Measurements from ENCODE around the gene HNRNPF. TPM values are rescaled to one million over a fixed set of nuclear protein-coding genes. Genes with fewer than 3 reads are reported as not detected.

HNRNPF gene
- total and polyA plus RNA-seq, 2 of the 4 experiments (the other 2 are of a cell fraction): 169 to 207 TPM

GRCh38 chr10:43340101-43340500 lies 68.9 kb downstream of the HNRNPF start:
- no peak overlapping the region for H3K4me3 ChIP-seq (ENCODE audit: insufficient read depth, low read depth, low read length)
- dilution Hi-C loops (cut with HindIII; ENCODE audit: low sequenced_read_pairs, unreplicated experiment): no loop called here

More at GRCh38 chr10:43340101-43340500, 68.9 kb downstream of the HNRNPF start:
- in situ Hi-C loops (cut with MboI; ENCODE audit: low sequenced_read_pairs) (no loop called here), intact Hi-C loops (cut with micrococcal nuclease) (loop anchor here (10.0 kb wide), 1 partner anchor 135 kb away; no protein-coding TSS in a partner anchor)
- Histone ChIP-seq H4K8ac (ENCODE audit: low read depth in 2 of 2, low read length in 2 of 2) (no peak overlapping the region), H3K36me3 (ENCODE audit: control insufficient read depth, insufficient read depth, low read length) (no peaks in the 10 kb centered on the region), H3K79me1 (ENCODE audit: low read depth in 1 of 2, low read length in 2 of 2) (no peaks in the 10 kb centered on the region), H2BK15ac (ENCODE audit: low read depth, low read length) (no peak overlapping the region), H3K9ac (ENCODE audit: low read depth, low read length) (no peak overlapping the region), H4K91ac (ENCODE audit: insufficient read depth, low read depth, low read length) (no peak overlapping the region), H2BK120ac (ENCODE audit: low read depth, low read length) (no peak overlapping the region), H4K5ac (ENCODE audit: low read depth, low read length) (no peak overlapping the region), H3K27me3 (ENCODE audit: control insufficient read depth, insufficient read depth, low read length) (peaks cover 20% of the 10 kb centered on the region), H2AK9ac (replicated peaks; ENCODE audit: low read depth, low read length, poor library complexity) (no peak overlapping the region), H2AFZ (replicated peaks; ENCODE audit: low read length, poor library complexity) (no peak overlapping the region), H3K18ac (ENCODE audit: low read depth, low read length) (no peak overlapping the region), H2BK20ac (ENCODE audit: low read depth, low read length) (no peak overlapping the region), H3K4ac (ENCODE audit: low read depth, low read length) (no peak overlapping the region), H3K4me2 (ENCODE audit: low read depth, low read length) (no peak overlapping the region), H2BK5ac (ENCODE audit: low read depth, low read length, poor library complexity, severe bottlenecking) (no peak overlapping the region), H3K27ac (ENCODE audit: insufficient read depth, low read length) (no peak overlapping the region), H3K56ac (ENCODE audit: extremely low read depth, insufficient read depth, low read length) (no peak overlapping the region), H3K9me3 (ENCODE audit: control insufficient read depth, insufficient read depth, low read length) (no peaks in the 10 kb centered on the region), H3K4me1 (ENCODE audit: control insufficient read depth, insufficient read depth, low read length) (no peaks in the 10 kb centered on the region), H3K23ac (ENCODE audit: low read depth, low read length) (no peak overlapping the region), H3K14ac (replicated peaks; ENCODE audit: low read depth, low read length) (no peak overlapping the region), H2AK5ac (ENCODE audit: low read depth, low read length) (no peak overlapping the region), H4K20me1 (ENCODE audit: insufficient read depth, low read length) (no peaks in the 10 kb centered on the region), H3K9me1 (ENCODE audit: insufficient read depth, low read length) (no peaks in the 10 kb centered on the region)
- ChIA-PET POLR2A (ENCODE audit: unreplicated experiment) (no interaction called here), CTCF (no interaction called here)
- DNase-seq (no peak), ATAC-seq (ENCODE audit: low read depth) (no peak)
- no TSS peak for BruUV-seq (replicated peaks)
- TF ChIP-seq MAFK (IDR thresholded peaks at IDR 0.05; ENCODE audit: low read depth, low read length): no peak
- no peak for TF ChIP-seq POLR2A (IDR thresholded peaks at IDR 0.05; ENCODE audit: low read depth, low read length)
- TF ChIP-seq SMC3 (IDR thresholded peaks at IDR 0.05; ENCODE audit: low read depth, low read length): no peak
- TF ChIP-seq CTCF (conservative IDR thresholded peaks at IDR 0.05; ENCODE audit: low read depth, low read length): no peak
- TF ChIP-seq FOS (IDR thresholded peaks at IDR 0.05; ENCODE audit: low read depth, low read length): no peak
- TF ChIP-seq NFE2L2 (IDR thresholded peaks at IDR 0.05; ENCODE audit: low read depth, low read length): no peak
- WGBS, 2 experiments (ENCODE audit: extremely low coverage in 2 of 2, insufficient read length in 1 of 2): 62% methylated on average over 3 of the region's 6 CpGs; no CpG with 5 or more reads in 1 of the 2 experiments
